PFSK-1 (cell line): ENCODE measurements around the gene PDYN.

Experiments
- FOXP2 ChIP-seq: optimal IDR thresholded peaks from 2 replicates; pipeline ENCODE3; 2011; ENCODE audit warnings: borderline replicate concordance, control low read depth, inconsistent platforms; ENCODE audit not compliant: insufficient read depth; ENCODE audit errors: extremely low read length, extremely low read depth
- POLR2AphosphoS5 ChIP-seq: IDR thresholded peaks from 2 replicates; pipeline ENCODE4 v1.6.1; 2012; ENCODE audit warnings: low read depth, mild to moderate bottlenecking, control low read depth, low read length, moderate library complexity
- REST ChIP-seq, 2 experiments: IDR thresholded peaks; 2 replicates each; pipeline versions ENCODE4 v1.6.1 to v1.8.0; 2011 to 2012; ENCODE audit warnings: low read depth in 2 of 2, low read length in 2 of 2, control low read depth in 1 of 2, inconsistent platforms in 1 of 2, mild to moderate bottlenecking in 1 of 2, moderate library complexity in 1 of 2; ENCODE audit not compliant: insufficient read depth in 1 of 2
- SIN3A ChIP-seq: IDR thresholded peaks from 2 replicates; pipeline ENCODE4 v1.6.1; 2012; ENCODE audit warnings: mild to moderate bottlenecking, low read length, moderate library complexity, borderline replicate concordance; ENCODE audit not compliant: insufficient read depth
- TAF1 ChIP-seq: IDR thresholded peaks from 2 replicates; pipeline ENCODE4 v1.6.1; 2012; ENCODE audit warnings: low read length, control low read depth, borderline replicate concordance; ENCODE audit not compliant: insufficient read depth

Gene PDYN

GRCh38 chr20:1964659-1965405 is 29.0 kb downstream of the PDYN start:
- TF ChIP-seq FOXP2, result no peak
- no peak for TF ChIP-seq REST (IDR thresholded peaks at IDR 0.05; ENCODE audit: insufficient read depth in 1 of 2, low read depth in 2 of 2, low read length in 2 of 2)
- no peak for TF ChIP-seq SIN3A
- no peak for TF ChIP-seq TAF1
- TF ChIP-seq POLR2AphosphoS5, result no peak

GRCh38 chr20:1964061-1964460 is 29.8 kb downstream of the PDYN start:
- TF ChIP-seq SIN3A, result no peak
- TF ChIP-seq REST (IDR thresholded peaks at IDR 0.05; ENCODE audit: insufficient read depth in 1 of 2, low read depth in 2 of 2, low read length in 2 of 2), result no peak
- no peak for TF ChIP-seq TAF1
- TF ChIP-seq POLR2AphosphoS5, result no peak
- TF ChIP-seq FOXP2, result no peak

GRCh38 chr20:1961374-1961773 is 32.5 kb downstream of the PDYN start:
- TF ChIP-seq POLR2AphosphoS5 (no peak), FOXP2 (no peak), REST (IDR thresholded peaks at IDR 0.05; ENCODE audit: insufficient read depth in 1 of 2, low read depth in 2 of 2, low read length in 2 of 2) (no peak), TAF1 (no peak), SIN3A (no peak)

GRCh38 chr20:1959156-1959555 is 34.7 kb downstream of the PDYN start:
- TF ChIP-seq FOXP2 (no peak), TAF1 (no peak), REST (IDR thresholded peaks at IDR 0.05; ENCODE audit: insufficient read depth in 1 of 2, low read depth in 2 of 2, low read length in 2 of 2) (no peak)

- TF ChIP-seq FOXP2 (no peak), SIN3A (no peak), POLR2AphosphoS5 (no peak), TAF1 (no peak), REST (IDR thresholded peaks at IDR 0.05; ENCODE audit: insufficient read depth in 1 of 2, low read depth in 2 of 2, low read length in 2 of 2) (no peak)
Observed at GRCh38 chr20:1958426-1958825, 35.4 kb downstream of the PDYN start.
